Common myeloid progenitor, CD34-positive (primary cell): ENCODE measurements around the gene OCA2.

Source experiments
- CTCF ChIA-PET: fragments of 350-600 bp; sonication (Branson Sonifier 250); formaldehyde crosslinking; loops from one replicate; lab custom pipeline; 2021; ENCODE audit warnings: antibody characterized with exemption; lab: Charles Lee
- POLR2A ChIA-PET: fragments of 350-600 bp; sonication (Branson Sonifier 250); formaldehyde crosslinking; loops from one replicate; lab custom pipeline; 2021; ENCODE audit warnings: antibody characterized with exemption; lab: Charles Lee
- DNase-seq, 3 donors: peaks; one replicate each; pipeline versions ENCODE4 v3.0.0 to v3.0.0-alpha.2; 2013
- H3K27ac ChIP-seq, 2 experiments: 1 replicate in 1 of 2; 2 replicates in 1 of 2; pipeline ENCODE4 v1.7.0; 2013; ENCODE audit warnings: inconsistent platforms in 2 of 2, low read length in 2 of 2, mild to moderate bottlenecking in 2 of 2, low read depth in 1 of 2, moderate library complexity in 1 of 2; ENCODE audit not compliant: severe bottlenecking in 2 of 2, insufficient read depth in 1 of 2, poor library complexity in 1 of 2
- H3K27me3 ChIP-seq, 5 experiments: replicated peaks in 2 of 5; 1 replicate in 3 of 5; 2 replicates in 2 of 5; pipeline versions ENCODE4 v1.6.1 to v1.7.0; 2013; ENCODE audit warnings: low read length in 4 of 5, mild to moderate bottlenecking in 2 of 5, moderate library complexity in 2 of 5, inconsistent platforms in 1 of 5; ENCODE audit not compliant: insufficient read depth in 5 of 5, control insufficient read depth in 4 of 5
- H3K36me3 ChIP-seq, 4 experiments: 1 replicate in 2 of 4; 2 replicates in 2 of 4; pipeline versions ENCODE4 v1.6.1 to v1.7.0; 2013; ENCODE audit warnings: low read length in 3 of 4, control low read depth in 1 of 4, mild to moderate bottlenecking in 1 of 4; ENCODE audit not compliant: control insufficient read depth in 4 of 4, insufficient read depth in 4 of 4
- H3K4me1 ChIP-seq, 4 experiments: 1 replicate in 3 of 4; 2 replicates in 1 of 4; pipeline versions ENCODE4 v1.6.1 to v1.7.1; 2013; ENCODE audit warnings: low read length in 3 of 4, mild to moderate bottlenecking in 3 of 4, control low read depth in 1 of 4, inconsistent platforms in 1 of 4, moderate library complexity in 1 of 4; ENCODE audit not compliant: control insufficient read depth in 4 of 4, insufficient read depth in 4 of 4; ENCODE audit errors: control extremely low read depth in 1 of 4
- H3K4me3 ChIP-seq, 7 experiments: 1 replicate in 4 of 7; 2 replicates in 3 of 7; pipeline versions ENCODE4 v1.5.1 to v1.7.0; 2013; ENCODE audit warnings: mild to moderate bottlenecking in 7 of 7, low read length in 6 of 7, moderate library complexity in 6 of 7, inconsistent platforms in 2 of 7, low read depth in 2 of 7, control low read depth in 1 of 7; ENCODE audit not compliant: insufficient read depth in 4 of 7, control insufficient read depth in 1 of 7; ENCODE audit errors: extremely low read depth in 1 of 7
- H3K9me3 ChIP-seq, 5 experiments: 1 replicate in 4 of 5; 2 replicates in 1 of 5; pipeline versions ENCODE4 v1.6.1 to v1.7.1; 2013; ENCODE audit warnings: low read length in 4 of 5, mild to moderate bottlenecking in 2 of 5, inconsistent platforms in 1 of 5, low read depth in 1 of 5, moderate library complexity in 1 of 5; ENCODE audit not compliant: control insufficient read depth in 4 of 5, insufficient read depth in 2 of 5; ENCODE audit errors: control extremely low read depth in 1 of 5
- WGBS: methylation state at CpG from one replicate; pipeline ENCODE4 v1.1.5; 2013; ENCODE audit not compliant: insufficient coverage; 5-methylcytosine and 5-hydroxymethylcytosine counted together

OCA2 gene

GRCh38 chr15:28037969-28038590, 61.0 kb downstream of the OCA2 start:
- Histone ChIP-seq H3K4me1 (no peaks in the 10 kb centered on the region), H3K4me3 (no peak overlapping the region), H3K27ac (no peak overlapping the region), H3K36me3 (no peaks in the 10 kb centered on the region), H3K9me3 (no peaks in the 10 kb centered on the region), H3K27me3 (no peaks in the 10 kb centered on the region)
- WGBS = 94% methylated on average over 4 of the region's 4 CpGs
- POLR2A ChIA-PET = no interaction called here
- CTCF ChIA-PET = no interaction called here
- DNase-seq = no peak

GRCh38 chr15:28033443-28033842, 65.7 kb downstream of the OCA2 start:
- Histone ChIP-seq H3K36me3 (no peaks in the 10 kb centered on the region), H3K4me3 (no peak overlapping the region), H3K27me3 (peaks cover 0 to 2% (median 2%) of the 10 kb centered on the region in 5 experiments), H3K27ac (no peak overlapping the region), H3K4me1 (no peaks in the 10 kb centered on the region), H3K9me3 (peaks cover 0 to 1% (median 0%) of the 10 kb centered on the region in 5 experiments)
- ChIA-PET POLR2A (no interaction called here), CTCF (interaction anchor here (1.2 kb wide), 1 partner anchor 14 kb away, joined by 3 read pairs; no protein-coding TSS in a partner anchor)
- DNase-seq = no peak
- 72% methylated on average over 3 of the region's 3 CpGs for WGBS

GRCh38 chr15:28030801-28031200, 68.3 kb downstream of the OCA2 start:
- no CpG with 5 or more reads among the region's 2 CpGs for WGBS
- Histone ChIP-seq H3K4me1 (no peaks in the 10 kb centered on the region), H3K27ac (no peak overlapping the region), H3K27me3 (peaks cover 0 to 2% (median 2%) of the 10 kb centered on the region in 5 experiments), H3K9me3 (peaks cover 0 to 1% (median 0%) of the 10 kb centered on the region in 5 experiments), H3K4me3 (no peak overlapping the region), H3K36me3 (no peaks in the 10 kb centered on the region)
- no peak for DNase-seq
- ChIA-PET POLR2A (no interaction called here), CTCF (no interaction called here)

DNA sequence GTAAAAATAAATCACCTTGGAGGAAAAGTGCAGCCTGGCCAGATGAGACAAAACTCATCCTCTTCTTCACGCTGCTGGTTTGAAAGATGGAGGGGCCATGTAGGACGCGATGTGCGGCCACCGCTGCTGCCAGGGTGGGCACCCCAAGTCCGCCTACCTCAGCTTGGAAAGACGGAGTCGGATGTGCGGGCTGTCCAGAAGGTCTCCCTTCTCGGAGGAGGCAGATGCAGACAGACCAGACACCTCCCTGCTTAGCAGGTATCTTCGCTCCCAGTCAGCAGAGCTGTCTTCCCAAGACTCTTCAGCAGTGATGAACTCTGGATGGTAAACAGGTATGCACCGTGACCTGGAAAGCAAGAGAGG, 71.4 kb downstream of the OCA2 start:
- no peak overlapping the region for H3K4me3 ChIP-seq
- 98% methylated on average over 11 of the region's 12 CpGs for WGBS
- peaks cover 0 to 17% (median 4%) of the 10 kb centered on the region in 5 experiments for H3K27me3 ChIP-seq
- ChIA-PET CTCF (no interaction called here), POLR2A (no interaction called here)
- H3K36me3 ChIP-seq = no peaks in the 10 kb centered on the region
- DNase-seq = no peak
- no peaks in the 10 kb centered on the region for H3K4me1 ChIP-seq
- H3K9me3 ChIP-seq = peaks cover 0 to 1% (median 0%) of the 10 kb centered on the region in 5 experiments
- no peak overlapping the region for H3K27ac ChIP-seq

- 98% methylated on average over 37 of the region's 45 CpGs for WGBS
- no peak overlapping the region for H3K27ac ChIP-seq
- no peaks in the 10 kb centered on the region for H3K4me1 ChIP-seq
- ChIA-PET POLR2A (no interaction called here), CTCF (no interaction called here)
- H3K36me3 ChIP-seq = no peaks in the 10 kb centered on the region
- peaks cover 0 to 1% (median 0%) of the 10 kb centered on the region in 5 experiments for H3K9me3 ChIP-seq
- H3K4me3 ChIP-seq = no peak overlapping the region
- peaks cover 0 to 17% (median 4%) of the 10 kb centered on the region in 5 experiments for H3K27me3 ChIP-seq
- no peak for DNase-seq
These were observed 72.1 kb downstream of the OCA2 start for GRCh38 chr15:28026764-28027713.

GRCh38 chr15:28026221-28026620, 72.9 kb downstream of the OCA2 start:
- no peak for DNase-seq
- peaks cover 0 to 1% (median 0%) of the 10 kb centered on the region in 5 experiments for H3K9me3 ChIP-seq
- H3K4me1 ChIP-seq = peaks cover 0 to 7% (median 3%) of the 10 kb centered on the region in 4 experiments
- H3K27ac ChIP-seq = no peak overlapping the region
- POLR2A ChIA-PET = no interaction called here
- 92% methylated on average over 6 of the region's 9 CpGs for WGBS
- CTCF ChIA-PET = no interaction called here
- H3K4me3 ChIP-seq = no peak overlapping the region
- H3K27me3 ChIP-seq = peaks cover 0 to 17% (median 4%) of the 10 kb centered on the region in 5 experiments
- no peaks in the 10 kb centered on the region for H3K36me3 ChIP-seq

- ChIA-PET POLR2A (no interaction called here), CTCF (no interaction called here)
- Histone ChIP-seq H3K27ac (no peak overlapping the region), H3K9me3 (peaks cover 0 to 1% (median 0%) of the 10 kb centered on the region in 5 experiments), H3K4me1 (peaks cover 0 to 7% (median 3%) of the 10 kb centered on the region in 4 experiments), H3K27me3 (peaks cover 0 to 17% (median 4%) of the 10 kb centered on the region in 5 experiments), H3K36me3 (no peaks in the 10 kb centered on the region), H3K4me3 (no peak overlapping the region)
- 95% methylated on average over 4 of the region's 7 CpGs for WGBS
- no peak for DNase-seq
These were observed 73.7 kb downstream of the OCA2 start for GRCh38 chr15:28025413-28025812.
